ENCODE results near the gene IGFBP1. TPM values are rescaled to one million over a fixed set of nuclear protein-coding genes. Genes with fewer than 3 reads are reported as not detected.

IGFBP1 gene
- total and polyA plus RNA-seq, 2 of the 13 experiments (the other 11 are each of a cell fraction or from before 2014, with no cell fraction given) = 5.4 to 885 TPM

- no peak for TF ChIP-seq ZNF431 (CRISPR knock-in tag; IDR thresholded peaks at IDR 0.05; ENCODE audit: borderline replicate concordance, low read depth)
- no peak for TF ChIP-seq FOXJ3 (CRISPR knock-in tag; IDR thresholded peaks at IDR 0.05; ENCODE audit: borderline replicate concordance)
- TF ChIP-seq SSRP1 (CRISPR knock-in tag; IDR thresholded peaks at IDR 0.05) = peak; percentile 68
- TF ChIP-seq NRL (CRISPR knock-in tag; IDR thresholded peaks at IDR 0.05; ENCODE audit: borderline replicate concordance) = 0 out of 2 replicates have a peak, but pooled peaks have one; percentile 6
- peak; percentile 62 for TF ChIP-seq ARID5B (CRISPR knock-in tag; IDR thresholded peaks at IDR 0.05)
- TF ChIP-seq MTF1 (CRISPR knock-in tag; IDR thresholded peaks at IDR 0.05) = no peak
- no peak for TF ChIP-seq ZNF557 (CRISPR knock-in tag; IDR thresholded peaks at IDR 0.05)
- no peak; the same call in 1 of the 2 replicates for TF ChIP-seq NFKBIZ (CRISPR knock-in tag; IDR thresholded peaks at IDR 0.05)
- no peak for TF ChIP-seq MTA3 (CRISPR knock-in tag; IDR thresholded peaks at IDR 0.05)
- 0 out of 2 replicates have a peak, but pooled peaks have one; percentile 8 for TF ChIP-seq ZNF17 (CRISPR knock-in tag; IDR thresholded peaks at IDR 0.05)
- peak; percentile 100 for TF ChIP-seq FUBP1 (CRISPR knock-in tag; IDR thresholded peaks at IDR 0.05; ENCODE audit: borderline replicate concordance)
- no peak; the same call in 1 of the 2 replicates for TF ChIP-seq MIER2 (CRISPR knock-in tag; IDR thresholded peaks at IDR 0.05)
- TF ChIP-seq MTA1 (CRISPR knock-in tag; IDR thresholded peaks at IDR 0.05; ENCODE audit: borderline replicate concordance) = no peak; the same call in 1 of the 2 replicates
- no peak for TF ChIP-seq ZNF740 (CRISPR knock-in tag; IDR thresholded peaks at IDR 0.05)
- no peak; the same call in 1 of the 2 replicates for TF ChIP-seq ZNF749 (CRISPR knock-in tag; IDR thresholded peaks at IDR 0.05; ENCODE audit: borderline replicate concordance)
- peak; percentile 12; the same call in 1 of the 2 replicates for TF ChIP-seq SATB2 (CRISPR knock-in tag; IDR thresholded peaks at IDR 0.05)
- 0 out of 2 replicates have a peak, but pooled peaks have one; percentile 56 for TF ChIP-seq ZFP90 (CRISPR knock-in tag; IDR thresholded peaks at IDR 0.05; ENCODE audit: borderline replicate concordance)
- TF ChIP-seq SOX5 (CRISPR knock-in tag; IDR thresholded peaks at IDR 0.05; ENCODE audit: borderline replicate concordance) = peak; percentile 83
- TF ChIP-seq ESRRA (CRISPR knock-in tag; IDR thresholded peaks at IDR 0.05; ENCODE audit: low read depth) = peak; percentile 2; the same call in 1 of the 2 replicates
- no peak; the same call in 1 of the 2 replicates for TF ChIP-seq HOXD1 (CRISPR knock-in tag; IDR thresholded peaks at IDR 0.05)
- no peak; the same call in 1 of the 2 replicates for TF ChIP-seq KDM2A (CRISPR knock-in tag; IDR thresholded peaks at IDR 0.05; ENCODE audit: borderline replicate concordance, low read depth)
- peak; percentile 10; the same call in 1 of the 2 replicates for TF ChIP-seq ELF4 (CRISPR knock-in tag; IDR thresholded peaks at IDR 0.05; ENCODE audit: borderline replicate concordance)
- no peak for TF ChIP-seq ZNF660 (CRISPR knock-in tag; IDR thresholded peaks at IDR 0.05; ENCODE audit: borderline replicate concordance, low read depth)
Measured at GRCh38 chr7:45893374-45893995, 5.2 kb downstream of the IGFBP1 start (continued).

Data from HepG2 (cell line).